Bronchial epithelial cell (primary cell): ENCODE data around the gene CLEC4D. TPM values are rescaled to one million over a fixed set of nuclear protein-coding genes. Genes with fewer than 3 reads are reported as not detected.
A peak's percentile ranks its signal among the peaks of the same experiment; 100 is the strongest.

Experiments used
- DNase-seq: peaks from one replicate; pipeline ENCODE4 v3.0.0-alpha.2; 2010; ENCODE audit warnings: low read depth
- FAIRE-seq: peaks from 2 replicates; lab custom pipeline; 2011; peaks lifted over from hg19 to GRCh38; lab: Jason Lieb, UNC
- H3K27me3 ChIP-seq: 2 replicates; pipeline ENCODE4 v1.5.1; 2011; ENCODE audit warnings: low read length; ENCODE audit not compliant: control insufficient read depth, insufficient read depth
- H3K36me3 ChIP-seq: 2 replicates; pipeline ENCODE4 v1.5.1; 2011; ENCODE audit warnings: low read length; ENCODE audit not compliant: control insufficient read depth, insufficient read depth
- H3K4me3 ChIP-seq: 2 replicates; pipeline ENCODE4 v1.5.1; 2011; ENCODE audit warnings: mild to moderate bottlenecking, low read depth, low read length, control low read depth
- total RNA-seq: library from RNA; depleted of rRNA; stranded (reverse); fragments of >200 nt; gene quantifications from 2 replicates; pipeline ENCODE4 v1.2.1, GENCODE V29; 2014
- TF ChIP-seq, protein P1 (sequence below): IDR thresholded peaks from 2 replicates; pipeline ENCODE4 v1.5.1; 2011; ENCODE audit warnings: mild to moderate bottlenecking, moderate library complexity, low read length, control low read depth, inconsistent platforms; ENCODE audit not compliant: insufficient read depth, severe bottlenecking

The CLEC4D gene
- total RNA-seq, 1 donor from 2014 or later: not detected

DNA sequence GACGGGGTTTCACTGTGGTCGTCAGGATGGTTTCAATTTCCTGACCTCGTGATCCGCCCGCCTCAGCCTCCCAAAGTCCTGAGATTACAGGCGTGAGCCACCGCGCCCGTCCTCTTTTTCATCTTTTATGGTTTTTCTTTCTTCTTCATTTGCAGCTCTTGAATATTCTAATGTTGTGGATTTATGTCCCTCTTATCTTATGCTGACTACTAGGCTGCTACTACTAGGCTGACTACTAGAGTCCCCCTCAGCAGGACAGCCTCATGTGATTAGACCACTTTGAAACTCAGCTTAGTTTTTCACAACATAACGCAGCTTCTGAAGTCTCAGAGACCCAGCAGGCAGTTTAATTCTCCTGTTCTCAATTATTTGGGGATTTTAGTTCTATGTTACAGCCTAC is 28.3 kb downstream of the CLEC4D start:
- FAIRE-seq (no peak), DNase-seq (no peak)
- Histone ChIP-seq H3K4me3 (no peak overlapping the region), H3K27me3 (no peaks in the 10 kb centered on the region), H3K36me3 (no peaks in the 10 kb centered on the region)
- TF ChIP-seq, protein P1, sequence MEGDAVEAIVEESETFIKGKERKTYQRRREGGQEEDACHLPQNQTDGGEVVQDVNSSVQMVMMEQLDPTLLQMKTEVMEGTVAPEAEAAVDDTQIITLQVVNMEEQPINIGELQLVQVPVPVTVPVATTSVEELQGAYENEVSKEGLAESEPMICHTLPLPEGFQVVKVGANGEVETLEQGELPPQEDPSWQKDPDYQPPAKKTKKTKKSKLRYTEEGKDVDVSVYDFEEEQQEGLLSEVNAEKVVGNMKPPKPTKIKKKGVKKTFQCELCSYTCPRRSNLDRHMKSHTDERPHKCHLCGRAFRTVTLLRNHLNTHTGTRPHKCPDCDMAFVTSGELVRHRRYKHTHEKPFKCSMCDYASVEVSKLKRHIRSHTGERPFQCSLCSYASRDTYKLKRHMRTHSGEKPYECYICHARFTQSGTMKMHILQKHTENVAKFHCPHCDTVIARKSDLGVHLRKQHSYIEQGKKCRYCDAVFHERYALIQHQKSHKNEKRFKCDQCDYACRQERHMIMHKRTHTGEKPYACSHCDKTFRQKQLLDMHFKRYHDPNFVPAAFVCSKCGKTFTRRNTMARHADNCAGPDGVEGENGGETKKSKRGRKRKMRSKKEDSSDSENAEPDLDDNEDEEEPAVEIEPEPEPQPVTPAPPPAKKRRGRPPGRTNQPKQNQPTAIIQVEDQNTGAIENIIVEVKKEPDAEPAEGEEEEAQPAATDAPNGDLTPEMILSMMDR: no peak

DNA sequence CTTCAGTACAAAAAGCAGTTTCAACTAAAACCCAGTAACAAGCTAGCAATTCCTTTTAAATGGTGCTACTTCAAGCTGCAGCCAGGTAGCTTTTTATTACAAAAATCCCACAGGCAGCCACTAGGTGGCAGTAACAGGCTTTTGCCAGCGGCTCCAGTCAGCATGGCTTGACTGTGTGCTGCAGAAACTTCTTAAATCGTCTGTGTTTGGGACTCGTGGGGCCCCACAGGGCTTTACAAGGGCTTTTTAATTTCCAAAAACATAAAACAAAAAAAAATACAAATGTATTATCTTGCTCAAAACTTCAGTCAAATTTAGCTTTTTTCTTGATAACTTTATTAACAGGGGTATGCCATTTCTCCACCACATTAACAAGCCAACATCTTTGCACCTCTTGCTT is 31.0 kb downstream of the CLEC4D start:
- no peak overlapping the region for H3K4me3 ChIP-seq
- FAIRE-seq (no peak), DNase-seq (peak; percentile 61)
- no peaks in the 10 kb centered on the region for H3K36me3 ChIP-seq
- TF ChIP-seq, protein P1: peak; percentile 85
- H3K27me3 ChIP-seq: no peaks in the 10 kb centered on the region

DNA sequence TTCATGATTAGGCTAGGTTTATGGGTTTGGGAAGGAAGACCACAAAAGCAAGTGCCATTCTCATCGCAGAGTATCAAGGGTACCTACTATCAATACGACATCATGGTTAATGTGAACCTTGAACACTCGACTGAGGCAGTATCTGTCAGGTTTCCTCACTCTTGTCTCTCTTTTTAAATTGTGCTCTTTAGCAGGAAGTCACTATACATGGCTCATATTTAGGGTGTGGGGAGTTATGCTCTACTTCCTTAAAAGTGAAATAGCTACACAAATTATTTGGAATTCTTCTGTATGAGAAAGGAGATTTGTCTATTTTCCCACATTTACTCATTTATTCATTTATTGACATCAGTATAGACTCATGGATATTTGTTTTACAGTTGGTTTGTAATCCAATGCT is 33.3 kb downstream of the CLEC4D start:
- TF ChIP-seq, protein P1: no peak
- DNase-seq: no peak
- no peak overlapping the region for H3K4me3 ChIP-seq
- no peaks in the 10 kb centered on the region for H3K36me3 ChIP-seq
- no peak for FAIRE-seq
- no peaks in the 10 kb centered on the region for H3K27me3 ChIP-seq

DNA sequence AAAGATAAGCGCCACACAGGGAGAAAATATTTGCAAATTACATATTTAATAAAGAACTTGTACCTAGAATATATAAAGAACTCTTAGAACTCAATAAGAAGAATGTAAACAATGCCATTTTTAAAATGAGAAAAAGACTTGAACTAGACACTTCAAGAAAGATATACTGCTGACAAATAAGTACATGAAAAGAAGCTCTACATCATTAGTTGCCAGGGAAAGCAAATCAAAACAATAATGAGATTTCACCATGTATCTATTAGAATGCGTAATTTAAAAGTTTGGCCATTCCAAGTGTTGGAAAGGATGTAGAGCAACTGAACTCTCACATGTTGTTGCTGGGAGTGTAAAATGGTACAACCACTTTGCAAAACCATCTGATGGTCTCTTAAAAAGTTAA is 34.3 kb downstream of the CLEC4D start:
- TF ChIP-seq, protein P1: no peak
- no peaks in the 10 kb centered on the region for H3K27me3 ChIP-seq
- no peaks in the 10 kb centered on the region for H3K36me3 ChIP-seq
- FAIRE-seq (no peak), DNase-seq (no peak)
- no peak overlapping the region for H3K4me3 ChIP-seq

DNA sequence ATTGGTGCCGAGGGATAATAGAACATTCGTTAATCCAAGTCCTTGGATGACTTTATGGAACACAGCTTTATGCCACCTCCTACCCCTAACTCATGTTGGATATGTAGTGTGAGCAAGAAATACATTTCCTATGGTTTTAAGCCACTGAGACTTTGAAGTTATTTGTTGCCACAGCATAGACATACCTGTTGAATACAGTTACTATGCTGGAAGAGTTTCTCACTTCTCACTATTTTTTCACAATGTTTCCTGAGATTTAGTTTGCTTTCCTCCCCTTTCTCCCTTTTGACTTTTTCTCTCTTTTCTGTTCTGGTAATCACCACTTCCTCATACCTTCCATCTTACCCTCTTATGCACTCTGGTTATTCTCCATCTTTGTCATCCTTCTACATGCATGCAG is 34.9 kb downstream of the CLEC4D start:
- no peak for FAIRE-seq

DNA sequence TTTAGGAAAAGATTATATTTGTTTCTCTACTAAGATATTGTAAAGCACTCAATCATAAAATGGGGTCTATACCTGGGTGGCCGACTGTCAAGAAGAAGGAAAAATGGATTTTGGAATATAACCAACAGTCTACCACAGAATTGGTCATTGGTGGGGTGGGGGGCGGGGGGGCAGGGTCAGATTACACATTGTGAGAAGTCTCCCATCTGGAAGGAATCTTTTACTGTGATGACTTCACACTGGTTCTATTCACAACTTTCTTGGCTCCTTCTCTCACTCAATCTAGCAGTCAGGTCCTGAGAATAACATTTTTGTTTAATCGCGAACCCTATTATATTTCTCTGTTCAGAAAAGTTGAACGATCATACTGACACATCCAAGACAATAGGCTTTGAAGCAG is 36.1 kb downstream of the CLEC4D start:
- DNase-seq (no peak), FAIRE-seq (no peak)
- H3K36me3 ChIP-seq: no peaks in the 10 kb centered on the region
- TF ChIP-seq, protein P1: no peak
- H3K4me3 ChIP-seq: no peak overlapping the region
- no peaks in the 10 kb centered on the region for H3K27me3 ChIP-seq

More for the DNA sequence above, 34.9 kb downstream of the CLEC4D start:
- H3K36me3 ChIP-seq: no peaks in the 10 kb centered on the region
- TF ChIP-seq, protein P1: no peak
- no peak overlapping the region for H3K4me3 ChIP-seq
- DNase-seq: no peak
- no peaks in the 10 kb centered on the region for H3K27me3 ChIP-seq
